GM18861 (cell line): ENCODE results near the gene GDI1.
"Not testable (repeated sequence)": the region's sequence is repeated elsewhere in the genome, so short reads cannot be mapped to it uniquely, and the experiment has no call there.

Experiments used
- ATAC-seq: cut with Tn5 transposase; IDR thresholded peaks from one replicate; pipeline ENCODE4 v1.9.1; 2021; ENCODE audit not compliant: unreplicated experiment

The GDI1 gene

GRCh38 chrX:154436983-154437752, at the start of gene GDI1:
Gene GDI1 (plus strand): TSS chrX:154437154. CDS start chrX:154437255, 101 bp downstream.
- ATAC-seq = no peak

GRCh38 chrX:154388094-154388493, 48.9 kb upstream of the GDI1 start:
- peak; percentile 26 for ATAC-seq

- ATAC-seq = peak; percentile 25
These were observed 48.3 kb upstream of the GDI1 start for GRCh38 chrX:154388649-154389048.

- peak; percentile 56 for ATAC-seq
These were observed 46.9 kb upstream of the GDI1 start for GRCh38 chrX:154389812-154390747.

GRCh38 chrX:154396363-154396762, 40.6 kb upstream of the GDI1 start:
- not testable (repeated sequence) for ATAC-seq

- peak; percentile 27 for ATAC-seq
These were observed 39.7 kb upstream of the GDI1 start for GRCh38 chrX:154396973-154397887.

GRCh38 chrX:154397888-154398667, 38.9 kb upstream of the GDI1 start, which contains the start of gene RPL10:
Gene RPL10 (plus strand): TSS chrX:154398377. CDS start chrX:154398520, 143 bp downstream.
- ATAC-seq = peak; percentile 73

GRCh38 chrX:154398668-154399526, 38.1 kb upstream of the GDI1 start:
- ATAC-seq = no peak

GRCh38 chrX:154399527-154400368, 37.2 kb upstream of the GDI1 start:
- no peak for ATAC-seq

GRCh38 chrX:154400369-154400817, 36.6 kb upstream of the GDI1 start:
- not testable (repeated sequence) for ATAC-seq

- no peak for ATAC-seq
These were observed 35.7 kb upstream of the GDI1 start for GRCh38 chrX:154401045-154401799.

GRCh38 chrX:154401918-154402621, 34.9 kb upstream of the GDI1 start:
- ATAC-seq = no peak

- no peak for ATAC-seq
These were observed 34.3 kb upstream of the GDI1 start for GRCh38 chrX:154402622-154403127.

- ATAC-seq = no peak
These were observed 33.8 kb upstream of the GDI1 start for GRCh38 chrX:154403192-154403591.

- no peak for ATAC-seq
These were observed 33.1 kb upstream of the GDI1 start for GRCh38 chrX:154403858-154404257.

- ATAC-seq = no peak
These were observed 32.2 kb upstream of the GDI1 start for GRCh38 chrX:154404625-154405192.
